ENCODE results near the gene ATP2C2. TPM values are rescaled to one million over a fixed set of nuclear protein-coding genes. Genes with fewer than 3 reads are reported as not detected.

Gene ATP2C2
- total RNA-seq, 2 donors from 2014 or later: 2.0 to 2.6 TPM

- no peak for TF ChIP-seq CTCF (conservative IDR thresholded peaks at IDR 0.05)
- no peak overlapping the region for H3K9ac ChIP-seq (ENCODE audit: extremely low read depth, low read length, poor library complexity, severe bottlenecking)
- no peaks in the 10 kb centered on the region for H3K9me3 ChIP-seq (ENCODE audit: control insufficient read depth, low read length)
- Mint-ChIP-seq H3K27ac (no peak overlapping the region), H3K4me3 (no peak overlapping the region), H3K4me1 (peaks cover 2% of the 10 kb centered on the region), H3K9me3 (no peaks in the 10 kb centered on the region), H3K36me3 (ENCODE audit: low read depth) (no peaks in the 10 kb centered on the region), H3K27me3 (ENCODE audit: insufficient read depth) (no peaks in the 10 kb centered on the region)
- no peaks in the 10 kb centered on the region for H3K27me3 ChIP-seq (ENCODE audit: control insufficient read depth, insufficient read depth, low read length, poor library complexity, severe bottlenecking)
- no peak overlapping the region for H3K4me3 ChIP-seq (ENCODE audit: low read length)
- peak; percentile 22 for DNase-seq
- H3K4me1 ChIP-seq (ENCODE audit: control insufficient read depth, insufficient read depth, low read length): no peaks in the 10 kb centered on the region
- no peaks in the 10 kb centered on the region for H3K36me3 ChIP-seq (ENCODE audit: control insufficient read depth, insufficient read depth, low read length)
- H3K27ac ChIP-seq (ENCODE audit: low read depth, low read length): no peak overlapping the region
- 82 to 93% methylated on average over 12 to 17 of the region's 17 CpGs for WGBS, 2 experiments (ENCODE audit: insufficient coverage in 1 of 2, insufficient read length in 1 of 2)
Observed at GRCh38 chr16:84451781-84452180, 83.4 kb downstream of the ATP2C2 start.

- WGBS, 2 experiments (ENCODE audit: insufficient coverage in 1 of 2, insufficient read length in 1 of 2): 91 to 94% methylated on average over 26 to 34 of the region's 34 CpGs
- peaks cover 2% of the 10 kb centered on the region for H3K4me1 Mint-ChIP-seq
- Histone ChIP-seq H3K27ac (ENCODE audit: low read depth, low read length) (no peak overlapping the region), H3K9me3 (ENCODE audit: control insufficient read depth, low read length) (no peaks in the 10 kb centered on the region), H3K9ac (ENCODE audit: extremely low read depth, low read length, poor library complexity, severe bottlenecking) (no peak overlapping the region), H3K4me3 (ENCODE audit: low read length) (no peak overlapping the region), H3K36me3 (ENCODE audit: control insufficient read depth, insufficient read depth, low read length) (no peaks in the 10 kb centered on the region), H3K4me1 (ENCODE audit: control insufficient read depth, insufficient read depth, low read length) (no peaks in the 10 kb centered on the region), H3K27me3 (ENCODE audit: control insufficient read depth, insufficient read depth, low read length, poor library complexity, severe bottlenecking) (no peaks in the 10 kb centered on the region)
- H3K9me3 Mint-ChIP-seq: no peaks in the 10 kb centered on the region
- H3K27me3 Mint-ChIP-seq (ENCODE audit: insufficient read depth): no peaks in the 10 kb centered on the region
- H3K36me3 Mint-ChIP-seq (ENCODE audit: low read depth): no peaks in the 10 kb centered on the region
- DNase-seq: peak; percentile 45
- H3K27ac Mint-ChIP-seq: peak overlapping the region; percentile 55
- TF ChIP-seq CTCF (conservative IDR thresholded peaks at IDR 0.05): no peak
- H3K4me3 Mint-ChIP-seq: no peak overlapping the region
Observed at GRCh38 chr16:84453061-84453752, 84.9 kb downstream of the ATP2C2 start.

GRCh38 chr16:84454611-84455010, 86.3 kb downstream of the ATP2C2 start:
- no peak for TF ChIP-seq CTCF (conservative IDR thresholded peaks at IDR 0.05)
- Histone ChIP-seq H3K4me1 (ENCODE audit: control insufficient read depth, insufficient read depth, low read length) (no peaks in the 10 kb centered on the region), H3K27me3 (ENCODE audit: control insufficient read depth, insufficient read depth, low read length, poor library complexity, severe bottlenecking) (no peaks in the 10 kb centered on the region), H3K27ac (ENCODE audit: low read depth, low read length) (no peak overlapping the region), H3K4me3 (ENCODE audit: low read length) (no peak overlapping the region), H3K36me3 (ENCODE audit: control insufficient read depth, insufficient read depth, low read length) (no peaks in the 10 kb centered on the region), H3K9ac (ENCODE audit: extremely low read depth, low read length, poor library complexity, severe bottlenecking) (no peak overlapping the region), H3K9me3 (ENCODE audit: control insufficient read depth, low read length) (no peaks in the 10 kb centered on the region)
- no peak overlapping the region for H3K27ac Mint-ChIP-seq
- peak; percentile 29 for DNase-seq
- no peaks in the 10 kb centered on the region for H3K36me3 Mint-ChIP-seq (ENCODE audit: low read depth)
- no peak overlapping the region for H3K4me3 Mint-ChIP-seq
- no peaks in the 10 kb centered on the region for H3K27me3 Mint-ChIP-seq (ENCODE audit: insufficient read depth)
- peaks cover 2% of the 10 kb centered on the region for H3K4me1 Mint-ChIP-seq
- no peaks in the 10 kb centered on the region for H3K9me3 Mint-ChIP-seq
- WGBS, 2 experiments (ENCODE audit: insufficient coverage in 1 of 2, insufficient read length in 1 of 2): 92 to 97% methylated on average over 13 of the region's 13 CpGs
